Ovary (tissue), 9 donors: ENCODE measurements around the gene LSM14A. TPM values are rescaled to one million over a fixed set of nuclear protein-coding genes. Genes with fewer than 3 reads are reported as not detected.

Experiments
- DNase-seq, 5 donors: peaks; one replicate each; pipeline ENCODE4 v3.0.0-alpha.2; 2019 to 2020
- H3K27ac ChIP-seq, 2 donors: fragments of 200-600 bp; one replicate each; pipeline versions ENCODE4 v1.5.1 to v1.8.0; 2019 to 2022
- H3K27me3 ChIP-seq: fragments of 200-600 bp; one replicate; pipeline ENCODE4 v1.8.0; 2022
- H3K36me3 ChIP-seq: fragments of 200-600 bp; sonication (generic); one replicate; pipeline ENCODE4 v1.5.1; 2019
- H3K4me1 ChIP-seq: one replicate; pipeline ENCODE4 v1.8.1; 2013; ENCODE audit warnings: mild to moderate bottlenecking, moderate library complexity; ENCODE audit not compliant: insufficient read depth
- H3K4me3 ChIP-seq: fragments of 200-600 bp; sonication (generic); one replicate; pipeline ENCODE4 v1.5.1; 2017
- H3K9me3 ChIP-seq, 2 donors: fragments of 200-600 bp in 1 of 2; sonication (generic) in 1 of 2; one replicate each; pipeline versions ENCODE4 v1.5.1 to v1.8.1; 2013 to 2019; ENCODE audit warnings: mild to moderate bottlenecking in 1 of 2, moderate library complexity in 1 of 2
- CTCF ChIP-seq, 3 donors: fragments of 450-650 bp in 2 of 3; fragments of 200-600 bp in 1 of 3; IDR thresholded peaks; one replicate each; pipeline versions ENCODE4 v1.5.1 to v1.8.0; 2016 to 2022; ENCODE audit warnings: antibody characterized with exemption in 3 of 3, mild to moderate bottlenecking in 1 of 3
- EP300 ChIP-seq: sonication (generic); formaldehyde crosslinking; IDR thresholded peaks from one replicate; pipeline ENCODE4 v1.6.1; 2017; ENCODE audit warnings: antibody characterized with exemption
- POLR2A ChIP-seq: fragments of 450-650 bp; IDR thresholded peaks from one replicate; pipeline ENCODE4 v1.6.1; 2017; ENCODE audit warnings: antibody characterized with exemption, mild to moderate bottlenecking, moderate library complexity
- WGBS, 3 donors: extraction: QIAGEN DNeasy Blood & Tissue Kit in 1 of 3; methylation state at CpG; one replicate each; pipeline versions ENCODE4 v1.1.5 to v1.1.7; 2013 to 2017; 5-methylcytosine and 5-hydroxymethylcytosine counted together
- intact Hi-C, 4 donors: fragments of 100-400 bp; cut with DNase I; formaldehyde crosslinking; loops; one replicate each; pipeline versions ENCODE4 v1.11.0 to v1.15.1; 2022 to 2023
- polyA plus RNA-seq, 2 donors: library from polyadenylated mRNA; stranded (reverse); fragments of 200-250 nt in 1 of 2; fragments of 350-450 nt in 1 of 2; fragmentation: Illumina TruSeq in 1 of 2; extraction: RNeasy Lipid Tissue Mini Kit (QIAGEN cat#74804) in 1 of 2; gene quantifications; one replicate each; pipeline ENCODE4 v1.2.3, GENCODE V29; 2013 to 2014
- total RNA-seq, 7 donors: library from RNA; depleted of rRNA in 2 of 7; stranded (reverse); fragments of >200 nt in 2 of 7; fragmentation: NEBNext Ultra II Directional in 3 of 7; extraction: Animal tissue kit (Norgen Biotek cat#: 25700) in 3 of 7; gene quantifications; one replicate each; pipeline versions ENCODE4 v1.1.0 to v1.2.4, GENCODE V29; 2016 to 2023
- donor health status: DM: no; HTN: no; CAD: no; lungs with moderate emphysema.
- donor health status: DM: no; HTN: no; CAD: no.
- donor health status: Bipolar disorder and iron deficiency.
- donor health status: DM: yes; HTN: yes; CAD: no.
- donor health status: DM: no; HTN: no; CAD: no.
- donor health status: DM: yes; HTN: yes; CAD: no.

LSM14A gene
- total and polyA plus RNA-seq, 9 donors = 85.8 to 130 (median 114) TPM

GRCh38 chr19:34265221-34265650 lies 92.9 kb downstream of the LSM14A start:
- intact Hi-C loops = no loop called here
- no peak overlapping the region for H3K27ac ChIP-seq
- no peak for TF ChIP-seq CTCF (IDR thresholded peaks at IDR 0.05)
- H3K4me1 ChIP-seq = peaks cover 19% of the 10 kb centered on the region
- H3K9me3 ChIP-seq = no peaks in the 10 kb centered on the region
- WGBS, 3 donors = 65 to 79% (median 78%) methylated on average over 6 of the region's 6 CpGs
- no peak overlapping the region for H3K4me3 ChIP-seq
- DNase-seq = no peak
- H3K27me3 ChIP-seq = no peaks in the 10 kb centered on the region
- H3K36me3 ChIP-seq = no peaks in the 10 kb centered on the region

GRCh38 chr19:34269081-34269480 lies 96.8 kb downstream of the LSM14A start:
- 49 to 50% (median 49%) methylated on average over 8 of the region's 8 CpGs for WGBS, 3 donors
- no peaks in the 10 kb centered on the region for H3K9me3 ChIP-seq
- intact Hi-C loops = no loop called here
- TF ChIP-seq POLR2A (no peak), CTCF (IDR thresholded peaks at IDR 0.05) (no peak)
- no peaks in the 10 kb centered on the region for H3K27me3 ChIP-seq
- H3K36me3 ChIP-seq = no peaks in the 10 kb centered on the region
- H3K4me3 ChIP-seq = no peak overlapping the region
- H3K27ac ChIP-seq = no peak overlapping the region
- H3K4me1 ChIP-seq = peaks cover 11% of the 10 kb centered on the region
- no peak for DNase-seq

- Histone ChIP-seq H3K36me3 (no peaks in the 10 kb centered on the region), H3K27ac (no peak overlapping the region), H3K4me1 (peaks cover 14% of the 10 kb centered on the region), H3K9me3 (no peaks in the 10 kb centered on the region), H3K27me3 (no peaks in the 10 kb centered on the region), H3K4me3 (no peak overlapping the region)
- DNase-seq = no peak
- intact Hi-C loops = no loop called here
- WGBS, 3 donors = 55 to 63% (median 63%) methylated on average over 2 of the region's 2 CpGs
- TF ChIP-seq CTCF (IDR thresholded peaks at IDR 0.05) (no peak), EP300 (no peak), POLR2A (no peak)
These were observed 97.2 kb downstream of the LSM14A start for GRCh38 chr19:34269489-34269888.

GRCh38 chr19:34269968-34270621 lies 97.8 kb downstream of the LSM14A start:
- no peaks in the 10 kb centered on the region for H3K9me3 ChIP-seq
- intact Hi-C loops = loop anchor here in 1 of 4 donors (10.0 kb wide), 1 partner anchor 55 kb away; no protein-coding TSS in a partner anchor
- H3K4me3 ChIP-seq = no peak overlapping the region
- H3K36me3 ChIP-seq = no peaks in the 10 kb centered on the region
- H3K27ac ChIP-seq = no peak overlapping the region
- no peaks in the 10 kb centered on the region for H3K27me3 ChIP-seq
- H3K4me1 ChIP-seq = peaks cover 14% of the 10 kb centered on the region
- TF ChIP-seq CTCF (IDR thresholded peaks at IDR 0.05) (no peak), EP300 (no peak), POLR2A (no peak)
- peak in 3 of 5 donors; percentile 25 to 44 (median 38) for DNase-seq
- WGBS, 3 donors = 27 to 33% (median 28%) methylated on average over 5 of the region's 5 CpGs
